IMR-90 (cell line): ENCODE results near the gene FAM217A. TPM values are rescaled to one million over a fixed set of nuclear protein-coding genes. Genes with fewer than 3 reads are reported as not detected.

ENCODE experiments used
- ATAC-seq: fragments of 200-7000 bp; cut with Tn5 transposase; 2 replicates; pipeline ENCODE4 v1.9.1; 2020; ENCODE audit warnings: low read depth, mild to moderate bottlenecking, moderate library complexity
- BruUV-seq: library from RNA; stranded (reverse); fragments of 400-500 nt; replicated peaks from 2 replicates; lab custom pipeline; 2021; lab: Mats Ljungman, UMichigan
- CTCF ChIA-PET: fragments of 300-600 bp; formaldehyde crosslinking; extraction: SDS; loops from one replicate; lab custom pipeline; 2021; ENCODE audit warnings: antibody characterized with exemption; lab: Yijun Ruan, JAX
- POLR2A ChIA-PET: fragments of 300-600 bp; sonication (Branson Sonifier 250); formaldehyde crosslinking; loops from one replicate; lab custom pipeline; 2022; ENCODE audit warnings: antibody characterized with exemption; ENCODE audit not compliant: unreplicated experiment; lab: Charles Lee
- DNase-seq: peaks from one replicate; pipeline ENCODE4 v3.0.0; 2013
- H2AFZ ChIP-seq: replicated peaks from 2 replicates; pipeline ENCODE3; 2013; ENCODE audit warnings: low read length, mild to moderate bottlenecking; ENCODE audit not compliant: poor library complexity
- H2AK5ac ChIP-seq: 2 replicates; pipeline ENCODE4 v1.6.1; 2013; ENCODE audit warnings: low read depth, low read length, inconsistent platforms
- H2AK9ac ChIP-seq: replicated peaks from 2 replicates; pipeline ENCODE3; 2013; ENCODE audit warnings: mild to moderate bottlenecking, low read depth, low read length, moderate library complexity; ENCODE audit not compliant: poor library complexity
- H2BK120ac ChIP-seq: 2 replicates; pipeline ENCODE4 v1.6.1; 2013; ENCODE audit warnings: low read depth, low read length, inconsistent platforms
- H2BK15ac ChIP-seq: 3 replicates; pipeline ENCODE4 v1.6.1; 2013; ENCODE audit warnings: low read depth, low read length, inconsistent platforms
- H2BK20ac ChIP-seq: 2 replicates; pipeline ENCODE4 v1.6.1; 2013; ENCODE audit warnings: low read depth, mild to moderate bottlenecking, inconsistent platforms, low read length, moderate library complexity
- H2BK5ac ChIP-seq: 2 replicates; pipeline ENCODE4 v1.6.1; 2013; ENCODE audit warnings: mild to moderate bottlenecking, low read depth, low read length, inconsistent platforms; ENCODE audit not compliant: poor library complexity, severe bottlenecking
- H3K14ac ChIP-seq: replicated peaks from 2 replicates; pipeline ENCODE4 v1.6.1; 2013; ENCODE audit warnings: low read depth, low read length, inconsistent platforms
- H3K18ac ChIP-seq: 2 replicates; pipeline ENCODE4 v1.6.1; 2013; ENCODE audit warnings: low read depth, low read length, control low read depth
- H3K23ac ChIP-seq: 2 replicates; pipeline ENCODE4 v1.6.1; 2013; ENCODE audit warnings: low read depth, low read length, inconsistent platforms
- H3K27ac ChIP-seq: 2 replicates; pipeline ENCODE4 v1.5.1; 2013; ENCODE audit warnings: mild to moderate bottlenecking, control low read depth, low read length; ENCODE audit not compliant: insufficient read depth
- H3K27me3 ChIP-seq: 2 replicates; pipeline ENCODE4 v1.6.1; 2013; ENCODE audit warnings: low read length; ENCODE audit not compliant: control insufficient read depth, insufficient read depth
- H3K36me3 ChIP-seq: 2 replicates; pipeline ENCODE4 v1.6.1; 2013; ENCODE audit warnings: low read length, mixed read lengths; ENCODE audit not compliant: control insufficient read depth, insufficient read depth
- H3K4ac ChIP-seq: 2 replicates; pipeline ENCODE4 v1.6.1; 2013; ENCODE audit warnings: low read depth, low read length, inconsistent platforms
- H3K4me1 ChIP-seq: 2 replicates; pipeline ENCODE4 v1.6.1; 2013; ENCODE audit warnings: low read length, mixed read lengths; ENCODE audit not compliant: control insufficient read depth, insufficient read depth
- H3K4me2 ChIP-seq: 2 replicates; pipeline ENCODE4 v1.6.1; 2013; ENCODE audit warnings: low read depth, mild to moderate bottlenecking, control low read depth, low read length, moderate library complexity
- H3K4me3 ChIP-seq: 2 replicates; pipeline ENCODE4 v1.5.1; 2013; ENCODE audit warnings: low read depth, mild to moderate bottlenecking, control low read depth, low read length, moderate library complexity; ENCODE audit not compliant: insufficient read depth
- H3K56ac ChIP-seq: 2 replicates; pipeline ENCODE4 v1.6.1; 2013; ENCODE audit warnings: low read length, inconsistent platforms; ENCODE audit not compliant: insufficient read depth; ENCODE audit errors: extremely low read depth
- H3K79me1 ChIP-seq, 2 experiments: 2 replicates each; pipeline ENCODE4 v1.6.1; 2013; ENCODE audit warnings: low read length in 2 of 2, inconsistent platforms in 1 of 2, low read depth in 1 of 2
- H3K9ac ChIP-seq: 2 replicates; pipeline ENCODE4 v1.6.1; 2013; ENCODE audit warnings: low read depth, low read length, control low read depth
- H3K9me1 ChIP-seq: 2 replicates; pipeline ENCODE4 v1.6.1; 2013; ENCODE audit warnings: low read length, inconsistent platforms; ENCODE audit not compliant: insufficient read depth
- H3K9me3 ChIP-seq: 2 replicates; pipeline ENCODE4 v1.6.1; 2013; ENCODE audit warnings: low read length; ENCODE audit not compliant: control insufficient read depth, insufficient read depth
- H4K20me1 ChIP-seq: 2 replicates; pipeline ENCODE4 v1.6.1; 2013; ENCODE audit warnings: low read length, inconsistent platforms; ENCODE audit not compliant: insufficient read depth
- H4K5ac ChIP-seq: 2 replicates; pipeline ENCODE4 v1.6.1; 2013; ENCODE audit warnings: mild to moderate bottlenecking, low read depth, low read length, control low read depth
- H4K8ac ChIP-seq, 2 experiments: 2 replicates each; pipeline ENCODE4 v1.6.1; 2013; ENCODE audit warnings: low read depth in 2 of 2, low read length in 2 of 2, control low read depth in 1 of 2, inconsistent platforms in 1 of 2
- H4K91ac ChIP-seq: 2 replicates; pipeline ENCODE4 v1.6.1; 2013; ENCODE audit warnings: low read depth, low read length, inconsistent platforms; ENCODE audit not compliant: insufficient read depth
- CHD1 ChIP-seq: IDR thresholded peaks from 2 replicates; pipeline ENCODE4 v1.6.1; 2012; ENCODE audit warnings: low read depth, low read length, improper control_type of control experiment
- WGBS, 2 experiments: methylation state at CpG; one replicate each; pipeline versions ENCODE4 v1.1.5 to v1.1.7; 2013; ENCODE audit warnings: missing lambda C conversion rate in 2 of 2; ENCODE audit not compliant: insufficient read length in 1 of 2; ENCODE audit errors: extremely low coverage in 2 of 2; 5-methylcytosine and 5-hydroxymethylcytosine counted together
- dilution Hi-C: fragments of 300-500 bp; cut with HindIII; formaldehyde crosslinking; loops from one replicate; pipeline ENCODE4 v1.14.3; 2018; ENCODE audit warnings: low sequenced_read_pairs; ENCODE audit not compliant: unreplicated experiment
- in situ Hi-C: fragments of 300-500 bp; cut with MboI; formaldehyde crosslinking; loops from 3 replicates; pipeline ENCODE4 v1.14.3; 2019; ENCODE audit warnings: low sequenced_read_pairs, inconsistent platforms, mixed read lengths
- intact Hi-C: fragments of 100-400 bp; cut with micrococcal nuclease; formaldehyde crosslinking; loops from 2 replicates; pipeline ENCODE4 v1.10.0; 2022
- polyA plus RNA-seq, 3 experiments: library from polyadenylated mRNA; depleted of rRNA; stranded (reverse); fragments of >200 nt; gene quantifications; 2 replicates each; pipeline ENCODE4 v1.2.3, GENCODE V29; 2012; ENCODE audit warnings: low replicate concordance in 1 of 3
- total RNA-seq: library from RNA; depleted of rRNA; stranded (reverse); fragments of >200 nt; gene quantifications from 2 replicates; pipeline ENCODE4 v1.2.3, GENCODE V29; 2012

The FAM217A gene
- total and polyA plus RNA-seq, 2 of the 4 experiments (the other 2 are of a cell fraction): not detected

GRCh38 chr6:4125500-4125899 lies 46.6 kb upstream of the FAM217A start:
- Histone ChIP-seq H3K9me3 (no peaks in the 10 kb centered on the region), H3K27me3 (no peaks in the 10 kb centered on the region), H3K23ac (0 out of 2 replicates have a peak overlapping the region, but pooled peaks have one; percentile 7), H2BK120ac (peak overlapping the region; percentile 29; the same call in 1 of the 2 replicates), H2BK5ac (peak overlapping the region; percentile 47), H3K56ac (peak overlapping the region; percentile 21; the same call in 1 of the 2 replicates), H3K27ac (no peak overlapping the region; the same call in 1 of the 2 replicates), H3K36me3 (peaks cover 32% of the 10 kb centered on the region), H3K4ac (peak overlapping the region; percentile 46), H4K20me1 (no peaks in the 10 kb centered on the region; the same call in 1 of the 2 replicates), H3K4me1 (peaks cover 13% of the 10 kb centered on the region), H2BK20ac (peak overlapping the region; percentile 78), H4K91ac (peak overlapping the region; percentile 53; the same call in 1 of the 2 replicates), H2AK9ac (no peak overlapping the region), H2BK15ac (peak overlapping the region; percentile 27; the same call in 1 of the 3 replicates), H3K4me2 (no peak overlapping the region; the same call in 1 of the 2 replicates), H3K14ac (peak overlapping the region; percentile 41; the same call in 1 of the 2 replicates), H4K5ac (no peak overlapping the region), H3K18ac (no peak overlapping the region), H2AFZ (no peak overlapping the region), H2AK5ac (peak overlapping the region; percentile 86), H3K9me1 (peaks cover 7% of the 10 kb centered on the region), H3K79me1 (peaks cover 10 to 23% of the 10 kb centered on the region in 2 experiments; a peak in 3 of 4 replicates), H3K4me3 (no peak overlapping the region), H3K9ac (no peak overlapping the region), H4K8ac (peak overlapping the region in 1 of 2 experiments; percentile 0; a peak in 2 of 4 replicates)
- WGBS, 2 experiments: no CpG with 5 or more reads among the region's 5 CpGs
- intact Hi-C loops (no loop called here), dilution Hi-C loops (no loop called here), in situ Hi-C loops (no loop called here)
- ChIA-PET CTCF (interaction anchor here (1.1 to 2.4 kb wide), 2 partner anchors 10 to 85 kb away, joined by 3 to 9 read pairs; no protein-coding TSS in a partner anchor), POLR2A (no interaction called here)
- TF ChIP-seq CHD1: no peak
- no TSS peak for BruUV-seq
- peak; percentile 24 for ATAC-seq
- peak; percentile 8 for DNase-seq
